Adrenal gland (tissue), 12 donors: ENCODE data around the gene EPHA5. TPM values are rescaled to one million over a fixed set of nuclear protein-coding genes. Genes with fewer than 3 reads are reported as not detected.

ENCODE experiments used
- DNase-seq, 7 donors: peaks; one replicate each; pipeline ENCODE4 v3.0.0-alpha.2; 2019 to 2020
- H3K27ac ChIP-seq, 5 donors: fragments of 200-600 bp; sonication (generic) in 4 of 5; 1 replicate in 3 of 5; 2 replicates in 2 of 5; pipeline versions ENCODE4 v1.5.1 to v1.8.0; 2016 to 2020; ENCODE audit warnings: mild to moderate bottlenecking in 1 of 5
- H3K27me3 ChIP-seq: fragments of 200-600 bp; 2 replicates; pipeline ENCODE4 v1.8.0; 2021
- H3K36me3 ChIP-seq, 2 donors: fragments of 200-600 bp; replicated peaks in 1 of 2; 1 replicate in 1 of 2; 2 replicates in 1 of 2; pipeline versions ENCODE4 v1.5.1 to v1.8.0; 2018 to 2022
- H3K4me1 ChIP-seq, 2 donors: fragments of 200-600 bp; replicated peaks in 1 of 2; 1 replicate in 1 of 2; 2 replicates in 1 of 2; pipeline versions ENCODE4 v1.5.1 to v1.8.0; 2018 to 2021
- H3K4me3 ChIP-seq, 4 donors: fragments of 200-600 bp; sonication (generic) in 3 of 4; one replicate each; pipeline ENCODE4 v1.5.1; 2016 to 2018
- H3K9me3 ChIP-seq, 3 donors: fragments of 200-600 bp; sonication (generic) in 1 of 3; replicated peaks in 1 of 3; 1 replicate in 2 of 3; 2 replicates in 1 of 3; pipeline versions ENCODE4 v1.5.1 to v1.8.0; 2016 to 2021
- CTCF ChIP-seq, 6 experiments: fragments of 450-650 bp in 4 of 6; fragments of 200-600 bp in 2 of 6; sonication (generic) in 1 of 6; IDR thresholded peaks; 1 replicate in 5 of 6; 2 replicates in 1 of 6; pipeline versions ENCODE4 v1.5.1 to v1.8.0; 2016 to 2021; ENCODE audit warnings: antibody characterized with exemption in 6 of 6, mild to moderate bottlenecking in 2 of 6, moderate library complexity in 1 of 6
- POLR2A ChIP-seq, 2 donors: fragments of 450-650 bp; IDR thresholded peaks; one replicate each; pipeline ENCODE4 v1.6.1; 2017; ENCODE audit warnings: antibody characterized with exemption in 2 of 2, mild to moderate bottlenecking in 2 of 2, moderate library complexity in 1 of 2
- WGBS, 4 donors: extraction: QIAGEN DNeasy Blood & Tissue Kit in 2 of 4; methylation state at CpG; one replicate each; pipeline versions ENCODE4 v1.1.5 to v1.1.7; 2013 to 2017; 5-methylcytosine and 5-hydroxymethylcytosine counted together
- intact Hi-C, 2 donors: fragments of 100-400 bp; cut with DNase I; formaldehyde crosslinking; loops; one replicate each; pipeline versions ENCODE4 v1.14.1 to v1.15.0; 2022 to 2023
- polyA plus RNA-seq, 3 donors: library from polyadenylated mRNA; stranded (reverse); fragments of 200-250 nt in 2 of 3; fragments of 350-450 nt in 1 of 3; fragmentation: Illumina TruSeq in 1 of 3; extraction: RNeasy Lipid Tissue Mini Kit (QIAGEN cat#74804) in 1 of 3; gene quantifications; one replicate each; pipeline ENCODE4 v1.2.3, GENCODE V29; 2013 to 2014
- total RNA-seq, 9 donors: library from RNA; depleted of rRNA in 4 of 9; stranded (reverse); fragments of >200 nt in 4 of 9; fragments of 120-200 nt in 1 of 9; fragmentation: NEBNext Ultra II Directional in 1 of 9; extraction: Animal tissue kit (Norgen Biotek cat#: 25700) in 1 of 9; gene quantifications; one replicate each; pipeline versions ENCODE4 v1.1.0 to v1.2.4, GENCODE V29; 2013 to 2023
- donor health status: healthy with polysubstance abuse.
- donor health status: Bipolar disorder and iron deficiency.
- donor health status: DM: yes; HTN: yes; CAD: no.
- donor health status: DM: no; HTN: no; CAD: no.
- donor health status: DM: no; HTN: no; CAD: no.
- donor health status: DM: yes; HTN: yes; CAD: no.

The EPHA5 gene
- total and polyA plus RNA-seq, 12 donors: 0.04 to 0.95 (median 0.22) TPM; not detected in 3

DNA sequence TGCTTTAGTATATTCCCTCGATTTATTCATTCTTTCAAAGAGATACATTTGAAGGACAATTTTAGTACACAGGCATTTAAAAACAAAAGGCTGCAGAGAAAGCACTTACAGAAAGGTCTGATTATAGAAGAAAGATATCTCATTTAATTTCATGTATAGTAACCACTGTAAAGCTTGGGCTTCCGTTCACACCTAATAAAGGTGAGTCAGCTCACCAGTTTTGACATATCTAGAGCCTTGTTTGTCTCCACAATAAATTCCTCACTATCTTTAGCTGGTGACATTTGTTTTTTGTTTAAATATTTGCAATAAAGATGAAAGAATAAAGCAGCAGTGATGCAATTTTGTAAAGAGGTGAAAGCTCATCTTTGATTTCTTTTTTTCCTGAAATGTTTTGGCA, 1.1 kb upstream of the EPHA5 start:
- no peak for DNase-seq
- H3K9me3 ChIP-seq: no peaks in the 10 kb centered on the region
- H3K4me1 ChIP-seq: peaks cover 16 to 19% of the 10 kb centered on the region in 2 donors
- 37 to 45% (median 41%) methylated on average over 2 of the region's 2 CpGs for WGBS, 4 donors
- intact Hi-C loops: no loop called here
- no peak overlapping the region for H3K4me3 ChIP-seq
- H3K27ac ChIP-seq: no peak overlapping the region
- TF ChIP-seq CTCF (IDR thresholded peaks at IDR 0.05) (no peak), POLR2A (IDR thresholded peaks at IDR 0.05) (no peak)
- H3K27me3 ChIP-seq: peaks cover 30% of the 10 kb centered on the region
- H3K36me3 ChIP-seq: no peaks in the 10 kb centered on the region

DNA sequence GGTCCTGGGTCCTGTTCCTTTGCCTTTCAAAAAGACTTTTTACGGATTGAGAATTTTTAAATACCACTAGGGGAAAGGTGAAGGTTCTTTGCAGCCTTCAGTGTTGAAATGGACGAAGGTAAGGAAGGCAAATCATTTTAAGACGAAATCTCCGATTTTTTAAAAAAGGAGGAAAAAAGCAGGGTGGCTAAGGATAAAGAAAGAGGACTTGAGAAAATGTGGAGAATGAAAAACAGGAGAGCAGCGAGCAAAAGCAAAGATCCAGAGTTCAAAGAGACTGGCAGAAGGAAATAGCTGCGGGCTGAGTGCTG, 314 bp downstream of the EPHA5 start:
- H3K9me3 ChIP-seq: no peaks in the 10 kb centered on the region
- 0 to 1% (median 1%) methylated on average over 6 of the region's 6 CpGs for WGBS, 4 donors
- H3K27ac ChIP-seq: no peak overlapping the region
- H3K27me3 ChIP-seq: peaks cover 30% of the 10 kb centered on the region
- intact Hi-C loops: no loop called here
- peak overlapping the region in 2 of 4 donors; percentile 1 to 11 for H3K4me3 ChIP-seq
- H3K4me1 ChIP-seq: peaks cover 16 to 19% of the 10 kb centered on the region in 2 donors
- TF ChIP-seq CTCF (IDR thresholded peaks at IDR 0.05) (no peak), POLR2A (IDR thresholded peaks at IDR 0.05) (no peak)
- H3K36me3 ChIP-seq: no peaks in the 10 kb centered on the region
- DNase-seq: no peak

DNA sequence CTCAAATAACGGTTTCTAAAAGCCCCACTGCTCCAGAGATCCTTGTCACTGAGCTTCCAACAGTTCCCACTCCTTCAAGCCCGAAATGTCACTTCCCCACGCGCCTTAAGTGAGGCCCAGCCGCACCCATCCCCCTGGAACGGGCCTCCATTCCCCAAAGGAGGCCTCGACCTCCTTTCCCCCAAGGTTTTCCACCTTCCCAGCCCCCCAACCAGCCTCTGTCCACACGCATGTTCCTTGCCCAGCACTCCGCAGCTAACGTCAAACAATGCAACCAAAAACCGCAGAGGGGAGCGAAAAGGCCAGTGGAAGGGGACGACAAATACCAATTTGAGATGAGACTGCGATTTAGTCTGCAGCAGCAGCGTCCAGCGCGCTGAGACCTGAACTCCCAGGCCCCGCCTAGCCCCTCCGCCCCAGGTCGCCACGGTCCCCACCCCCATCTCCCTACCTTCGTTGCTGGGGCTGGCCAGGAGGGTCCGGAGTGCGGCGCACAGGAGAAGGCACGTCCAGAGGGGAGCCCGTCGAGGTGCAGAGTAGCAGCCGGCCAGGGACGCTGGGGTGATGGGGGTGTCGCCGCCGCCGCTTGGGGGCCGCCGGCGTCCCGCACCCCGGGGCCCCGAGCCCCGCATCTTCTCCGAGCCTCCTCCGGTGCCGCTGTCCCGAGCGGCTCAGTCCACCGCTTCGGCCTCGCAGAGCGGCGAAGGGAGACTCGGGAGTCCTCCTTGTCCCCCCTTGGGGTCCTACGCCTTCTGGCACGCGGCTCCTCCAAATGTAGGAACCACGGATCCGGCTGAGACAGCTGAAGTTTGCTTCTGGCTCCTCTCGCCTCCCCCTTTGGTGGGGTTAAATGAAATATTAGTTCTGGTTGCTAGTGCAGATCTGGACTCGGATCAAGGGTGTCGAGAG, 924 bp downstream of the EPHA5 start:
- H3K27me3 ChIP-seq: peaks cover 30% of the 10 kb centered on the region
- no peak overlapping the region for H3K27ac ChIP-seq
- 2 to 4% (median 3%) methylated on average over 20 to 60 of the region's 60 CpGs for WGBS, 4 donors

More for the DNA sequence above, 924 bp downstream of the EPHA5 start:
- H3K4me1 ChIP-seq: peaks cover 16 to 19% of the 10 kb centered on the region in 2 donors
- no peaks in the 10 kb centered on the region for H3K9me3 ChIP-seq
- no peak for DNase-seq
- H3K4me3 ChIP-seq: peak overlapping the region in 1 of 4 donors; percentile 11
- intact Hi-C loops: no loop called here
- H3K36me3 ChIP-seq: no peaks in the 10 kb centered on the region
- TF ChIP-seq POLR2A (IDR thresholded peaks at IDR 0.05) (no peak), CTCF (IDR thresholded peaks at IDR 0.05) (no peak)
